Parathyroid adenoma (tissue), 2 donors: ENCODE measurements around the gene CFAP61.

Experiments
- H2AFZ ChIP-seq: fragments of 300-600 bp; sonication (generic); one replicate; pipeline ENCODE4 v1.7.0; 2017; ENCODE audit warnings: antibody characterized with exemption, mild to moderate bottlenecking
- H3K27ac ChIP-seq: fragments of 300-600 bp; sonication (generic); one replicate; pipeline ENCODE4 v1.7.0; 2017
- H3K27me3 ChIP-seq: fragments of 300-600 bp; sonication (generic); one replicate; pipeline ENCODE4 v1.7.0; 2017; ENCODE audit warnings: low read length; ENCODE audit not compliant: control insufficient read depth, insufficient read depth
- H3K36me3 ChIP-seq: fragments of 300-600 bp; sonication (generic); one replicate; pipeline ENCODE4 v1.7.0; 2017; ENCODE audit warnings: low read length; ENCODE audit not compliant: control insufficient read depth, insufficient read depth
- H3K4me1 ChIP-seq: fragments of 300-600 bp; sonication (generic); one replicate; pipeline ENCODE4 v1.7.0; 2017; ENCODE audit warnings: control low read depth
- H3K4me2 ChIP-seq: fragments of 300-600 bp; sonication (generic); one replicate; pipeline ENCODE4 v1.7.0; 2017; ENCODE audit warnings: low read length
- H3K4me3 ChIP-seq: fragments of 300-600 bp; sonication (generic); one replicate; pipeline ENCODE4 v1.7.0; 2017; ENCODE audit warnings: low read depth, low read length
- H3K79me2 ChIP-seq: fragments of 300-600 bp; sonication (generic); one replicate; pipeline ENCODE4 v1.7.0; 2017; ENCODE audit warnings: control low read depth
- H3K9ac ChIP-seq: fragments of 300-600 bp; sonication (generic); one replicate; pipeline ENCODE4 v1.7.0; 2017; ENCODE audit warnings: mild to moderate bottlenecking
- H3K9me3 ChIP-seq: fragments of 300-600 bp; sonication (generic); one replicate; pipeline ENCODE4 v1.7.0; 2017; ENCODE audit warnings: low read length; ENCODE audit not compliant: control insufficient read depth
- TF ChIP-seq, protein P1 (sequence below): fragments of 300-600 bp; sonication (generic); IDR thresholded peaks from one replicate; pipeline ENCODE4 v1.7.0; 2017; ENCODE audit warnings: antibody characterized with exemption, mild to moderate bottlenecking
- donor health status: primary hyperparathyroidism.

CFAP61 gene

DNA sequence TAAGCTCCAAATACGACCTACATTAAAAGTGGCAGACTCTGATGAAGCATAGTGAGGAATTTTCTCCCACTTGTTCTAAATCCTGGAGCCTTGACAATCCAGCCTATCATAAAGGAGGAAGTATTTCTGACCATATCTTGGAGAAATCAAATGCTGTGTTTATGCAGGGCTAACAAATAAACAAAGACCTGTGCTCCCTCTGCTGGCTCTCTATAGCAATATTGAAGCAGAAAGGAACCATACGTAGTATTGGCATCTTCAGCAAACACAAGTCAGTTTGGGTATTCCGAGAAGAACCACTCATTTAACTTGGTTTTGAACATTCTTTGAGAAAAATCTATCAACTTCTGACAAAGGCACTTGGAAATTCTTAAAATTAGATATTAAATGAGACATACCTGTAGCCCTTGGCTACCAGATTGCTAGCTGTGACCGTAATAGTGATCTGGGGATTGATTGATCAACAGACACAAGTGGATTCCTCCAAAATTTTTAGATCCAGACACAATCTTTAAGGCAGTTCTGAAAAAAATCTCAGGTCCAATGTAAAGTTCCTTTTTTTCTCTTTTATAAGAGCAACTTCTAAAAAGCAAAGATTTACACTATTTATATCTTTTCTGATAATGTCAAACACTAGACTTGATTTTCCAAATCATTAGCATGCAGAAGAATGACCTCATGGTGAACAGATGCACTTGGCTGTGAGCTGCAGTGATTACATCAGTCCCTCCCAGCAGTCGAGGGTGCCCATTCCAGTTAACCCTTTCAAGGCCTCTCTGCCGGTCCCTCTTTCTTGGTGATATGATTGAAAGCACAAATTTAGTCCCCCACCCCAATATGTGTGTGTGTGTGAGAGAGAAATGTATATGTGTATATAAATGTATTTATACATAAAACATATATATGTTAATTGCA lies 355.8 kb downstream of the CFAP61 start:
- Histone ChIP-seq H3K36me3 (no peaks in the 10 kb centered on the region), H3K4me2 (no peak overlapping the region), H3K9ac (no peak overlapping the region), H2AFZ (no peak overlapping the region), H3K79me2 (no peaks in the 10 kb centered on the region), H3K4me1 (no peaks in the 10 kb centered on the region), H3K9me3 (no peaks in the 10 kb centered on the region), H3K27me3 (no peaks in the 10 kb centered on the region), H3K27ac (no peak overlapping the region), H3K4me3 (no peak overlapping the region)
- TF ChIP-seq, protein P1, sequence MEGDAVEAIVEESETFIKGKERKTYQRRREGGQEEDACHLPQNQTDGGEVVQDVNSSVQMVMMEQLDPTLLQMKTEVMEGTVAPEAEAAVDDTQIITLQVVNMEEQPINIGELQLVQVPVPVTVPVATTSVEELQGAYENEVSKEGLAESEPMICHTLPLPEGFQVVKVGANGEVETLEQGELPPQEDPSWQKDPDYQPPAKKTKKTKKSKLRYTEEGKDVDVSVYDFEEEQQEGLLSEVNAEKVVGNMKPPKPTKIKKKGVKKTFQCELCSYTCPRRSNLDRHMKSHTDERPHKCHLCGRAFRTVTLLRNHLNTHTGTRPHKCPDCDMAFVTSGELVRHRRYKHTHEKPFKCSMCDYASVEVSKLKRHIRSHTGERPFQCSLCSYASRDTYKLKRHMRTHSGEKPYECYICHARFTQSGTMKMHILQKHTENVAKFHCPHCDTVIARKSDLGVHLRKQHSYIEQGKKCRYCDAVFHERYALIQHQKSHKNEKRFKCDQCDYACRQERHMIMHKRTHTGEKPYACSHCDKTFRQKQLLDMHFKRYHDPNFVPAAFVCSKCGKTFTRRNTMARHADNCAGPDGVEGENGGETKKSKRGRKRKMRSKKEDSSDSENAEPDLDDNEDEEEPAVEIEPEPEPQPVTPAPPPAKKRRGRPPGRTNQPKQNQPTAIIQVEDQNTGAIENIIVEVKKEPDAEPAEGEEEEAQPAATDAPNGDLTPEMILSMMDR, result no peak

DNA sequence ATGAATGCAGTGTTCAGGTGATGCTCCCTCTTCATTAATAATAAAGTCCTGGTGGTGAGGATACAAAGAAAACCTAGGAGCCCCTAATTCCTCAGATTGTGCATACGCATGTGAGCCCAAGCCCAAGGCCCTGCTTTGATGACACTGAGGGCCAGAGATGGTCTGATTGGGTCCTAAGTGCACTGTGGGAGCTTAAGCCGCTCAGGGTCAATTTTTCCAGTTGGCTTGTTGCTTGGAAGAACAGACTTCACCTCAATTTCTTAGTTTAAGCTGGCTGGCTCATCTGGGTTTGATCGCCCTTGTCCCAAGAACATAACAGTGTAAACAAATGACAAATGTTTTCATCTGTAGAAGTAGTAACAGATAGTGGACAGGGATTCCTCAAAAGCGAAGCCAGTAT lies 357.0 kb downstream of the CFAP61 start:
- no peaks in the 10 kb centered on the region for H3K27me3 ChIP-seq
- no peak overlapping the region for H3K4me3 ChIP-seq
- H2AFZ ChIP-seq, result no peak overlapping the region
- no peaks in the 10 kb centered on the region for H3K4me1 ChIP-seq
- H3K9ac ChIP-seq, result no peak overlapping the region
- H3K27ac ChIP-seq, result no peak overlapping the region
- H3K79me2 ChIP-seq, result no peaks in the 10 kb centered on the region
- H3K9me3 ChIP-seq, result no peaks in the 10 kb centered on the region
- TF ChIP-seq, protein P1, result no peak
- H3K36me3 ChIP-seq, result no peaks in the 10 kb centered on the region
- H3K4me2 ChIP-seq, result no peak overlapping the region
